T-helper 1 cell treated with Interleukin-12 subunit alpha and Interleukin-12 subunit beta and Interleukin-4 antibody, amounts not matched to agents 30 μg/mL and 1 μg/mL, for 36 hours (primary cell): ENCODE data around the gene GFRA1.

Source experiments
- H3K27ac Mint-ChIP-seq: one replicate; pipeline ENCODE4 v1.8.0; 2021; ENCODE audit warnings: mild to moderate bottlenecking, mixed read lengths
- H3K27me3 Mint-ChIP-seq: one replicate; pipeline ENCODE4 v1.8.0; 2021; ENCODE audit warnings: low read depth, mixed read lengths
- H3K36me3 Mint-ChIP-seq: one replicate; pipeline ENCODE4 v1.8.0; 2021; ENCODE audit warnings: low read depth, mixed read lengths
- H3K4me1 Mint-ChIP-seq: one replicate; pipeline ENCODE4 v1.8.0; 2021; ENCODE audit warnings: low read depth, mixed read lengths
- H3K4me3 Mint-ChIP-seq: one replicate; pipeline ENCODE4 v1.8.0; 2021; ENCODE audit warnings: mild to moderate bottlenecking, moderate library complexity, mixed read lengths
- H3K9me3 Mint-ChIP-seq: one replicate; pipeline ENCODE4 v1.8.0; 2021; ENCODE audit warnings: mixed read lengths

GFRA1 gene

DNA sequence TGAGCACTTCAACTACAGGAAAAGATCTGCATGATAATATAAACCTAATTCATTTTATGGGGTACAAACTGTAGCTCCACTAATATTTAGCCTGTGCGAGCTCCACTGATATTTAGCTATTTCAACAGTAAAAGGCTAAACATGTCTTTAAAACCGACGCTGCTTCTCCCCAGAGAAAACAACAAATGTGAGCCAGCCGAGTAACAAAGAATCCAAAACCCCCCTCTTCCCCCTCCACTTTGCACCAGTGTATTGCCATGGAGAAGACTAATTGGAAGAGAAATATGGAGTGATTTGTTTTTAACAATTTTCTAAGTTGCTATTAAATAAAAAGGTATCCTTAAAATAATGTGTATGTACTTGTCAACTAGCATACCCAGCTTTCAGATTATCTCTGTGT is 136.7 kb downstream of the GFRA1 start:
- Mint-ChIP-seq H3K27ac (no peak overlapping the region), H3K9me3 (no peaks in the 10 kb centered on the region), H3K36me3 (no peaks in the 10 kb centered on the region), H3K27me3 (no peaks in the 10 kb centered on the region), H3K4me1 (no peaks in the 10 kb centered on the region), H3K4me3 (no peak overlapping the region)

- H3K27ac Mint-ChIP-seq: no peak overlapping the region
- no peaks in the 10 kb centered on the region for H3K4me1 Mint-ChIP-seq
- no peaks in the 10 kb centered on the region for H3K36me3 Mint-ChIP-seq
- H3K4me3 Mint-ChIP-seq: no peak overlapping the region
- no peaks in the 10 kb centered on the region for H3K27me3 Mint-ChIP-seq
- no peaks in the 10 kb centered on the region for H3K9me3 Mint-ChIP-seq
Measured at GRCh38 chr10:116134322-116134721, 138.7 kb downstream of the GFRA1 start.

DNA sequence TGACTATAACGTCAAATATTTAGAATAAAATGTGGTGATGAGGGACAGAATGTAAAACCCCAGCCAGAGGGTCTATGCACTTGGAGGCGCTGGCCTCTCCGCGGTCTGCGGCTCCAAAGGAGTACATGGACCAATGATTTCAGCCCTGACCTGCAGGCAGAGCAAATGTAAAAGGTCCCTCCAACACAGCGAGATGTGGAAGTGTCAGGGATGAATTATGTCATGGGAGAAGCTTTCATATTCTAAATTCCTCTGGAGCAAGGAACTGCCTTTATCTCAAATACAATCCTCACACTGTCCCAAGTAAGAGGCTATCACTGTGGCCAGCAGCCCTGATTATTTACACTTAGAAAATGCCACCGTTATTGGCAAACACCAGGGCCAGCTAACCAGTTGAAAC is 139.4 kb downstream of the GFRA1 start:
- Mint-ChIP-seq H3K36me3 (no peaks in the 10 kb centered on the region), H3K4me3 (no peak overlapping the region), H3K9me3 (no peaks in the 10 kb centered on the region), H3K27me3 (no peaks in the 10 kb centered on the region), H3K4me1 (no peaks in the 10 kb centered on the region), H3K27ac (no peak overlapping the region)

GRCh38 chr10:116132780-116133399 is 140.1 kb downstream of the GFRA1 start:
- Mint-ChIP-seq H3K36me3 (no peaks in the 10 kb centered on the region), H3K27ac (no peak overlapping the region), H3K4me1 (no peaks in the 10 kb centered on the region), H3K27me3 (no peaks in the 10 kb centered on the region), H3K9me3 (no peaks in the 10 kb centered on the region), H3K4me3 (no peak overlapping the region)

DNA sequence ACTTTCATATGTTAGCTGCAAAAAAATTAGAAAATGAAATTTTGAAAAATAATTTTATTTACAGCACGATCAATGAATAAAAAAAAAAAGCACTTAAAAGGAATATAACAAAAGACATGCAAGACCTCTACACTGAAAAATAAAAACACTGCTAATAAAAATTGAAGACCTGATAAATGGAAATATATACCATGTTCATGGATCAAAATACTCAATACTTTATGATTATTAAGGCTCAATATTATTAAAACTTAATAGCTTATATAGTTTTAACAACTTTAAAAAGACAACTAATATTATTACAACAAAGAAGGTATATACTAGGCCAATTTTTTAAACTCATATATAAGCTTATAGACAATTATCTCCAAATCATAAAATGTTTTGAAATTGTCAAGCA is 143.0 kb downstream of the GFRA1 start:
- no peak overlapping the region for H3K27ac Mint-ChIP-seq
- H3K4me1 Mint-ChIP-seq: no peaks in the 10 kb centered on the region
- H3K27me3 Mint-ChIP-seq: no peaks in the 10 kb centered on the region
- no peaks in the 10 kb centered on the region for H3K36me3 Mint-ChIP-seq
- H3K9me3 Mint-ChIP-seq: no peaks in the 10 kb centered on the region
- no peak overlapping the region for H3K4me3 Mint-ChIP-seq

DNA sequence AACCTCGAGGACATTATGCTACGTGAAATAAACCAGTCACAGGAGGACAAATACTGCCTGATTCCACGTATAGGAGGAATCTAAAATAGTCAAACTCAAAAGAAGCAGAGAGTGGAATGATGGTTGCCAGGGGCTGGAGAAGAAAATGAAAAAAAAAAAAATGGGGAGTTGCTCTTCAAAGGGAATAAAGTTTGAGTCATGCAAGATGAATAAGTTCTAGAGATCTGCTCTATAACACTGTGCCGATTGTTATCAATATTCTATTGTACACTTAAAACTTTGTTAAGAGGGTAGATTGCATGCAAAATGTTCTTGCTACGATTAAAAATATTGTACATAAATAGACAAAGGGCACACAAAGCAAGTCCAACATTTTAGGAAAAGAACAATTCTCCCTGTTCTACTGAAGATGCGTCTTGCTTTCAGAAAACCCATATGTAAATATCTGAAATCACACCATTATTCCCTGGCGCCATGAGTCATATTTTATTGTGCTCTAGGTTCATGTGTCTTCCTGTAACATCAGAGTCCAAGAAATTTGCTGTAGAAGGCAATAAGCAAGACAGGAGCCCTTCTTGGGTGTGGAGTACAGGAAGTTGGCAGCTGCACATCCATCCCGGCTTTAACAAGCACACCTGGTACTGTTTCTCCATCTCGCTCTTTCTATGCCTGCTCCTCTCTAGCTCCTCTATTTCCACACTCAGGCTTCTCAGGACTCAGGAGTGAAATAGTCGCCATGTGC is 145.9 kb downstream of the GFRA1 start:
- Mint-ChIP-seq H3K36me3 (no peaks in the 10 kb centered on the region), H3K9me3 (no peaks in the 10 kb centered on the region), H3K4me3 (no peak overlapping the region), H3K27me3 (no peaks in the 10 kb centered on the region), H3K4me1 (no peaks in the 10 kb centered on the region), H3K27ac (no peak overlapping the region)

DNA sequence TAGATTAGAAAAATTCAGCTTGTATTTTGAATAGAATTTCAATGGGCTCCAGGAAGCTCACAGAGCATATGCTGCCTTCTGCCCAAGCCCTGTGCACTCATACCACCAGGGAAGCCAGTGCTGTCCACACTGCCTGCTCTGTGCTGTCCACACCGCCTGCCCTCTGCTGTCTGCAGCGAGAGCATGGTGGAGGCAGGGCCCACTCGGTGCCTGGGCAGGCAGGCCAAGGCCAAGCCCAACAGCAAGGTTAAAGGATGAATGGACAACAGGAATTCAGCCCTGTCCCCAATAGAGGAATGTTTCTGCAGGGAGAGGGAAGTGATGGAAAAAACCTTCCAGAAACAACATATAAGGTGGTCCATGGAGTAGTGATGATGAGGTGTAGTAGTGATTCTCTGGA is 146.8 kb downstream of the GFRA1 start:
- Mint-ChIP-seq H3K4me1 (no peaks in the 10 kb centered on the region), H3K36me3 (no peaks in the 10 kb centered on the region), H3K4me3 (no peak overlapping the region), H3K27me3 (no peaks in the 10 kb centered on the region), H3K27ac (no peak overlapping the region), H3K9me3 (no peaks in the 10 kb centered on the region)

GRCh38 chr10:116125180-116125579 is 147.8 kb downstream of the GFRA1 start:
- no peaks in the 10 kb centered on the region for H3K36me3 Mint-ChIP-seq
- no peak overlapping the region for H3K27ac Mint-ChIP-seq
- H3K4me1 Mint-ChIP-seq: no peaks in the 10 kb centered on the region
- no peak overlapping the region for H3K4me3 Mint-ChIP-seq
- no peaks in the 10 kb centered on the region for H3K27me3 Mint-ChIP-seq
- H3K9me3 Mint-ChIP-seq: no peaks in the 10 kb centered on the region

- H3K27ac Mint-ChIP-seq: no peak overlapping the region
- no peaks in the 10 kb centered on the region for H3K27me3 Mint-ChIP-seq
- H3K9me3 Mint-ChIP-seq: no peaks in the 10 kb centered on the region
- H3K36me3 Mint-ChIP-seq: no peaks in the 10 kb centered on the region
- no peaks in the 10 kb centered on the region for H3K4me1 Mint-ChIP-seq
- H3K4me3 Mint-ChIP-seq: no peak overlapping the region
Measured at GRCh38 chr10:116124777-116125176, 148.2 kb downstream of the GFRA1 start.

- Mint-ChIP-seq H3K4me3 (no peak overlapping the region), H3K4me1 (no peaks in the 10 kb centered on the region), H3K36me3 (no peaks in the 10 kb centered on the region), H3K27me3 (no peaks in the 10 kb centered on the region), H3K27ac (no peak overlapping the region), H3K9me3 (peaks cover 6% of the 10 kb centered on the region)
Measured at GRCh38 chr10:116122664-116123063, 150.3 kb downstream of the GFRA1 start.

GRCh38 chr10:116121640-116122525 is 151.1 kb downstream of the GFRA1 start:
- H3K4me1 Mint-ChIP-seq: no peaks in the 10 kb centered on the region
- H3K27me3 Mint-ChIP-seq: no peaks in the 10 kb centered on the region
- no peak overlapping the region for H3K4me3 Mint-ChIP-seq
- H3K9me3 Mint-ChIP-seq: peaks cover 6% of the 10 kb centered on the region
- H3K27ac Mint-ChIP-seq: no peak overlapping the region
- H3K36me3 Mint-ChIP-seq: no peaks in the 10 kb centered on the region

DNA sequence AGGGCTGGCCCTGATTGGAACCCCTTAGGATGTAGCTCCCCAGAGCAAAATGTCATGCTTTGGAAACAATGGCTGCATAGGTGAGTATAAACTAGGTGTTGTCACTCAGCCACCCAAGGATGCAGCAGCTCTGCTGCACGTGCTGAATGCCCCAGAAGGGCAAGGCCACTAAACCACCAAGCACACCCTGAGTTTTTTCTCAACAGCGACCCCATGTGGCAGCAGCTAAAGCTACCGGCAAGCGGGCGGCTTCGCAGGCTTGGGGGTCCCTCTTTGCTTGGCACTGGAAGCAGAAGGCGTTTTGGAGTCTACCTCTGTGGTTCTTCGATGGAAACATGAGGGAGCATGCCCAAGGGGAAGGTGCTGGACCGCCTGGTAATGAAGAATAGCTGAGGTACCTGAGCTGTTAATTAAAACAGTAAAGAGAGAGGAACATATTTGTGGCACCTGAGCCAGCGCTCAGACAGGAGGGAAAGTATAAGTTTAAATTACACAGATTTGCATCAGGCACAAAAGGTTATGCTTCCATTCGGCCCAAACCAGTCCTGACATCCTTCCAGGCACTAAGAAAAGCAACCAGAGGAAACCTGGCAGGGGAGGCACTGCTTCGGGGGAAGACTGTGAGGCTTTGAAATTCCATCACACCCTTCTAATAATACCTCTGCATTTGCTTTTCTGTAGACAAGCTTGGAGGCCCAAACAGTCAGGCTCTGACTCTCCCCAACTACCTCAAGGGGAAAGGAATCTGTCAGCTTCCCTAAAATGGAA is 152.1 kb downstream of the GFRA1 start:
- H3K4me3 Mint-ChIP-seq: no peak overlapping the region
- peaks cover 6% of the 10 kb centered on the region for H3K9me3 Mint-ChIP-seq
- no peak overlapping the region for H3K27ac Mint-ChIP-seq
- no peaks in the 10 kb centered on the region for H3K27me3 Mint-ChIP-seq
- no peaks in the 10 kb centered on the region for H3K36me3 Mint-ChIP-seq
- H3K4me1 Mint-ChIP-seq: no peaks in the 10 kb centered on the region

GRCh38 chr10:116118847-116119246 is 154.2 kb downstream of the GFRA1 start:
- Mint-ChIP-seq H3K4me3 (no peak overlapping the region), H3K27ac (no peak overlapping the region), H3K36me3 (no peaks in the 10 kb centered on the region), H3K4me1 (no peaks in the 10 kb centered on the region), H3K27me3 (no peaks in the 10 kb centered on the region), H3K9me3 (peaks cover 6% of the 10 kb centered on the region)

GRCh38 chr10:116115797-116116196 is 157.2 kb downstream of the GFRA1 start:
- Mint-ChIP-seq H3K27me3 (no peaks in the 10 kb centered on the region), H3K36me3 (no peaks in the 10 kb centered on the region), H3K27ac (no peak overlapping the region), H3K4me1 (no peaks in the 10 kb centered on the region), H3K4me3 (no peak overlapping the region), H3K9me3 (peaks cover 6% of the 10 kb centered on the region)
